ENCODE data around the gene GSE1. TPM values are rescaled to one million over a fixed set of nuclear protein-coding genes. Genes with fewer than 3 reads are reported as not detected.

Gene GSE1
- total and polyA plus RNA-seq, 2 experiments from 2014 or later, result 32.4 to 135 TPM

GRCh38 chr16:85607796-85608514 lies 5.2 kb upstream of the GSE1 start:
- H3K4me3 ChIP-seq, result peak overlapping the region; percentile 32
- no peaks in the 10 kb centered on the region for H4K20me1 ChIP-seq (replicated peaks; ENCODE audit: insufficient read depth)
- peak overlapping the region; percentile 67 for H3K4me3 Mint-ChIP-seq

GRCh38 chr16:85608515-85608885 lies 4.6 kb upstream of the GSE1 start:
- H3K9me3 Mint-ChIP-seq, result no peaks in the 10 kb centered on the region
- H3K4me1 Mint-ChIP-seq, result peaks cover 54% of the 10 kb centered on the region
- TF ChIP-seq EZH2 (IDR thresholded peaks at IDR 0.05; ENCODE audit: low read depth, unreplicated experiment), result no peak
- no peak for TF ChIP-seq CREB1 (CRISPR knock-in tag; IDR thresholded peaks at IDR 0.05; ENCODE audit: low read depth)
- TF ChIP-seq ZNF114 (CRISPR knock-in tag; IDR thresholded peaks at IDR 0.05), result no peak
- TF ChIP-seq POLR2AphosphoS5 (IDR thresholded peaks at IDR 0.05; ENCODE audit: low read depth), result no peak
- TF ChIP-seq REST (IDR thresholded peaks at IDR 0.05; ENCODE audit: unreplicated experiment), result no peak
- no peak for TF ChIP-seq NANOG (IDR thresholded peaks at IDR 0.05; ENCODE audit: borderline replicate concordance)
- no peak for TF ChIP-seq STAT1 (IDR thresholded peaks at IDR 0.05; ENCODE audit: unreplicated experiment)
- no peak for TF ChIP-seq ETS1 (IDR thresholded peaks at IDR 0.05)
- TF ChIP-seq CTCF (conservative IDR thresholded peaks at IDR 0.05; ENCODE audit: low read depth in 2 of 2), result no peak

More at GRCh38 chr16:85607796-85608514, 5.2 kb upstream of the GSE1 start:
- TF ChIP-seq POLR2AphosphoS5 (IDR thresholded peaks at IDR 0.05; ENCODE audit: low read depth) (no peak), ETS1 (IDR thresholded peaks at IDR 0.05) (no peak), STAT1 (IDR thresholded peaks at IDR 0.05; ENCODE audit: unreplicated experiment) (no peak), ZNF331 (CRISPR knock-in tag; IDR thresholded peaks at IDR 0.05; ENCODE audit: low read depth) (no peak), NANOG (IDR thresholded peaks at IDR 0.05; ENCODE audit: borderline replicate concordance) (no peak), JUNB (IDR thresholded peaks at IDR 0.05; ENCODE audit: unreplicated experiment) (no peak)
- Histone ChIP-seq H3K4me1 (ENCODE audit: insufficient read depth) (peaks cover 57% of the 10 kb centered on the region), H3K9me2 (ENCODE audit: insufficient read depth) (no peaks in the 10 kb centered on the region), H3K4me2 (peak overlapping the region; percentile 71), H3K36me3 (ENCODE audit: insufficient read depth) (no peaks in the 10 kb centered on the region), H3F3A (replicated peaks; ENCODE audit: low read depth) (peaks cover 29% of the 10 kb centered on the region; the same call in 1 of the 2 replicates), H3K79me2 (replicated peaks; ENCODE audit: insufficient read depth) (peaks cover 48% of the 10 kb centered on the region), H3K27me3 (ENCODE audit: insufficient read depth) (peaks cover 7% of the 10 kb centered on the region; the same call in 1 of the 2 replicates), H3K27ac (ENCODE audit: low read depth) (peak overlapping the region; percentile 83; the same call in 1 of the 2 replicates), H2AFZ (no peak overlapping the region)
- ATAC-seq (no peak), DNase-seq (ENCODE audit: low spot score) (no peak)
- H3K27me3 Mint-ChIP-seq (ENCODE audit: insufficient read depth, low read depth, poor library complexity), result peaks cover 19% of the 10 kb centered on the region
- peak overlapping the region; percentile 85; the same call in 1 of the 2 replicates for H3K27ac Mint-ChIP-seq
- peaks cover 2% of the 10 kb centered on the region; the same call in 2 of the 3 replicates for H3K36me3 Mint-ChIP-seq (ENCODE audit: low read depth)
- H3K4me1 Mint-ChIP-seq, result peaks cover 58% of the 10 kb centered on the region
- no peaks in the 10 kb centered on the region for H3K9me3 Mint-ChIP-seq

More at GRCh38 chr16:85608515-85608885, 4.6 kb upstream of the GSE1 start:
- Histone ChIP-seq H3K9me2 (ENCODE audit: insufficient read depth) (no peaks in the 10 kb centered on the region), H4K20me1 (replicated peaks; ENCODE audit: insufficient read depth) (no peaks in the 10 kb centered on the region), H2AFZ (no peak overlapping the region), H3K4me2 (peak overlapping the region; percentile 71), H3K4me3 (no peak overlapping the region; the same call in 1 of the 2 replicates), H3K36me3 (ENCODE audit: insufficient read depth) (no peaks in the 10 kb centered on the region), H3K27ac (ENCODE audit: low read depth) (no peak overlapping the region), H3K79me2 (replicated peaks; ENCODE audit: insufficient read depth) (peaks cover 46% of the 10 kb centered on the region), H3F3A (replicated peaks; ENCODE audit: low read depth) (peaks cover 29% of the 10 kb centered on the region; the same call in 1 of the 2 replicates), H3K27me3 (ENCODE audit: insufficient read depth) (peaks cover 7% of the 10 kb centered on the region; the same call in 1 of the 2 replicates), H3K4me1 (ENCODE audit: insufficient read depth) (peaks cover 54% of the 10 kb centered on the region)
- H3K27ac Mint-ChIP-seq, result no peak overlapping the region
- no peak for ATAC-seq
- H3K27me3 Mint-ChIP-seq (ENCODE audit: insufficient read depth, low read depth, poor library complexity), result peaks cover 19% of the 10 kb centered on the region
- H3K36me3 Mint-ChIP-seq (ENCODE audit: low read depth), result peaks cover 2% of the 10 kb centered on the region; the same call in 2 of the 3 replicates
- DNase-seq (ENCODE audit: low spot score), result no peak
- H3K4me3 Mint-ChIP-seq, result peak overlapping the region; percentile 10; the same call in 1 of the 3 replicates
